Endothelial cell of umbilical vein (primary cell): Measurements from ENCODE around the gene ABCG4.

Source experiments
- CTCF ChIP-seq, 2 donors: IDR thresholded peaks; 1 replicate in 1 of 2; 2 replicates in 1 of 2; pipeline ENCODE4 v1.5.1; 2011; ENCODE audit warnings: low read length in 2 of 2, mild to moderate bottlenecking in 2 of 2, moderate library complexity in 2 of 2, control low read depth in 1 of 2, inconsistent platforms in 1 of 2, low read depth in 1 of 2; ENCODE audit not compliant: insufficient read depth in 1 of 2; ENCODE audit errors: extremely low read depth in 1 of 2
- EZH2 ChIP-seq: IDR thresholded peaks from 2 replicates; pipeline ENCODE4 v1.6.1; 2012; ENCODE audit warnings: borderline replicate concordance, low read depth, mild to moderate bottlenecking, moderate library complexity, low read length, inconsistent platforms; ENCODE audit not compliant: severe bottlenecking
- GATA2 ChIP-seq: IDR thresholded peaks from 2 replicates; pipeline ENCODE4 v1.7.0; 2011; ENCODE audit warnings: low read depth, mild to moderate bottlenecking, moderate library complexity, mixed read lengths, low read length; ENCODE audit not compliant: insufficient read length, insufficient read depth
- JUN ChIP-seq: IDR thresholded peaks from 2 replicates; pipeline ENCODE4 v1.6.1; 2011; ENCODE audit warnings: borderline replicate concordance, low read depth; ENCODE audit not compliant: insufficient read length, insufficient read depth
- POLR2A ChIP-seq: IDR thresholded peaks from 2 replicates; pipeline ENCODE4 v1.6.1; 2012; ENCODE audit warnings: low read depth, mild to moderate bottlenecking, control low read depth, low read length
- POLR2AphosphoS5 ChIP-seq: IDR thresholded peaks from 2 replicates; pipeline ENCODE4 v1.6.1; 2012; ENCODE audit warnings: low read depth, mild to moderate bottlenecking, control low read depth, low read length, moderate library complexity; ENCODE audit not compliant: insufficient read depth
- TF ChIP-seq, protein P1 (sequence below): IDR thresholded peaks from 2 replicates; pipeline ENCODE4 v1.6.1; 2011; ENCODE audit not compliant: insufficient read depth, insufficient read length

GRCh38 chr11:119125821-119126220, 23.0 kb upstream of the ABCG4 start:
- TF ChIP-seq CTCF (IDR thresholded peaks at IDR 0.05; ENCODE audit: extremely low read depth in 1 of 2, insufficient read depth in 1 of 2, low read depth in 1 of 2, low read length in 2 of 2): no peak
- TF ChIP-seq, protein P1, sequence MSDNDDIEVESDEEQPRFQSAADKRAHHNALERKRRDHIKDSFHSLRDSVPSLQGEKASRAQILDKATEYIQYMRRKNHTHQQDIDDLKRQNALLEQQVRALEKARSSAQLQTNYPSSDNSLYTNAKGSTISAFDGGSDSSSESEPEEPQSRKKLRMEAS: no peak
- no peak for TF ChIP-seq POLR2AphosphoS5
- no peak for TF ChIP-seq JUN
- no peak for TF ChIP-seq POLR2A
- TF ChIP-seq EZH2: no peak
- TF ChIP-seq GATA2: no peak
